Loucy (cell line): ENCODE measurements around the gene RNFT2.

Experiments
- EZH2phosphoT487 ChIP-seq: fragments of 200-600 bp; IDR thresholded peaks from 2 replicates; pipeline ENCODE4 v1.6.1; 2018; ENCODE audit warnings: antibody characterized with exemption, mild to moderate bottlenecking, moderate library complexity, borderline replicate concordance
- TF ChIP-seq, protein P1 (sequence below): fragments of 200-600 bp; sonication (generic); conservative IDR thresholded peaks from 2 replicates; pipeline ENCODE4 v1.5.1; 2014; ENCODE audit warnings: mild to moderate bottlenecking, antibody characterized with exemption, low read length

GRCh38 chr12:116881877-116882507, 143.9 kb downstream of the RNFT2 start:
- TF ChIP-seq, protein P1, sequence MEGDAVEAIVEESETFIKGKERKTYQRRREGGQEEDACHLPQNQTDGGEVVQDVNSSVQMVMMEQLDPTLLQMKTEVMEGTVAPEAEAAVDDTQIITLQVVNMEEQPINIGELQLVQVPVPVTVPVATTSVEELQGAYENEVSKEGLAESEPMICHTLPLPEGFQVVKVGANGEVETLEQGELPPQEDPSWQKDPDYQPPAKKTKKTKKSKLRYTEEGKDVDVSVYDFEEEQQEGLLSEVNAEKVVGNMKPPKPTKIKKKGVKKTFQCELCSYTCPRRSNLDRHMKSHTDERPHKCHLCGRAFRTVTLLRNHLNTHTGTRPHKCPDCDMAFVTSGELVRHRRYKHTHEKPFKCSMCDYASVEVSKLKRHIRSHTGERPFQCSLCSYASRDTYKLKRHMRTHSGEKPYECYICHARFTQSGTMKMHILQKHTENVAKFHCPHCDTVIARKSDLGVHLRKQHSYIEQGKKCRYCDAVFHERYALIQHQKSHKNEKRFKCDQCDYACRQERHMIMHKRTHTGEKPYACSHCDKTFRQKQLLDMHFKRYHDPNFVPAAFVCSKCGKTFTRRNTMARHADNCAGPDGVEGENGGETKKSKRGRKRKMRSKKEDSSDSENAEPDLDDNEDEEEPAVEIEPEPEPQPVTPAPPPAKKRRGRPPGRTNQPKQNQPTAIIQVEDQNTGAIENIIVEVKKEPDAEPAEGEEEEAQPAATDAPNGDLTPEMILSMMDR, result no peak
- no peak for TF ChIP-seq EZH2phosphoT487
